Inflammatory macrophage (primary cell): Measurements from ENCODE around the gene PIAS3.
A peak's percentile ranks its signal among the peaks of the same experiment; 100 is the strongest.

ENCODE experiments used
- DNase-seq, 2 donors: peaks; one replicate each; pipeline ENCODE4 v3.0.0-alpha.2; 2020 to 2022
- total RNA-seq, 18 experiments: gene quantifications; one replicate each; lab custom pipeline; 2026; ENCODE audit warnings: mixed read lengths in 6 of 18, inconsistent platforms in 2 of 18; lab: John Stamatoyannopoulos, UW

Gene PIAS3
- total RNA-seq = 3.6 to 14.2 (median 6.0) reads per million in 18 experiments

GRCh38 chr1:145858901-145859490, at the start of gene PIAS3:
Gene PIAS3 (minus strand): TSS chr1:145859081. CDS start chr1:145858990, 91 bp downstream.
- peak; percentile 90 to 93 for DNase-seq

GRCh38 chr1:145908653-145909052, 49.8 kb upstream of the PIAS3 start:
- no peak for DNase-seq

GRCh38 chr1:145906954-145907753, 48.3 kb upstream of the PIAS3 start:
- no peak for DNase-seq

GRCh38 chr1:145901312-145902021, 42.6 kb upstream of the PIAS3 start:
- DNase-seq = no peak

- no peak for DNase-seq
These were observed 39.9 kb upstream of the PIAS3 start for GRCh38 chr1:145898756-145899155.

- DNase-seq = no peak
These were observed 39.1 kb upstream of the PIAS3 start for GRCh38 chr1:145897969-145898368.

- no peak for DNase-seq
These were observed 36.6 kb upstream of the PIAS3 start for GRCh38 chr1:145895471-145895870.

GRCh38 chr1:145893306-145894055, 34.6 kb upstream of the PIAS3 start:
- no peak for DNase-seq

GRCh38 chr1:145892486-145893087, 33.7 kb upstream of the PIAS3 start:
- no peak for DNase-seq

- DNase-seq = peak; percentile 71 to 76
These were observed 33.0 kb upstream of the PIAS3 start for GRCh38 chr1:145891587-145892485.

GRCh38 chr1:145891143-145891542, 32.3 kb upstream of the PIAS3 start:
- DNase-seq = no peak

GRCh38 chr1:145889722-145890121, 30.8 kb upstream of the PIAS3 start:
- DNase-seq = no peak

GRCh38 chr1:145887631-145888030, 28.8 kb upstream of the PIAS3 start:
- no peak for DNase-seq

- DNase-seq = no peak
These were observed 27.9 kb upstream of the PIAS3 start for GRCh38 chr1:145886816-145887215.

- no peak for DNase-seq
These were observed 27.5 kb upstream of the PIAS3 start for GRCh38 chr1:145886390-145886789.

GRCh38 chr1:145885738-145886287, 26.9 kb upstream of the PIAS3 start, which contains the start of gene ANKRD35:
Gene ANKRD35 (minus strand): TSS chr1:145885866. CDS start chr1:145885758, 108 bp downstream.
- DNase-seq = peak; percentile 79 to 80

- no peak for DNase-seq
These were observed 25.8 kb upstream of the PIAS3 start for GRCh38 chr1:145884675-145885074.

GRCh38 chr1:145879775-145880174, 20.9 kb upstream of the PIAS3 start:
- no peak for DNase-seq

- no peak for DNase-seq
These were observed 19.8 kb upstream of the PIAS3 start for GRCh38 chr1:145878724-145879123.

- no peak for DNase-seq
These were observed 19.1 kb upstream of the PIAS3 start for GRCh38 chr1:145877923-145878486.
